MM.1S (cell line): ENCODE measurements around the gene POU1F1.

Source experiments
- CTCF ChIP-seq: fragments of 300-600 bp; sonication (generic); IDR thresholded peaks from 2 replicates; pipeline ENCODE4 v1.5.1; 2016; ENCODE audit warnings: antibody characterized with exemption, low read length, mixed read lengths
- EZH2 ChIP-seq: fragments of 300-600 bp; sonication (generic); optimal IDR thresholded peaks from 2 replicates; pipeline ENCODE3; 2017; ENCODE audit warnings: low read depth, mild to moderate bottlenecking, antibody characterized with exemption, low read length, mixed read lengths

- TF ChIP-seq EZH2 (no peak), CTCF (no peak)
These were observed 7.7 kb downstream of the POU1F1 start for GRCh38 chr3:87268646-87269211.
